ENCODE measurements around the gene ANKRD28.
"Not testable (repeated sequence)": the region's sequence is repeated elsewhere in the genome, so short reads cannot be mapped to it uniquely, and the experiment has no call there.

The ANKRD28 gene

GRCh38 chr3:15769256-15769915, 28.4 kb downstream of the ANKRD28 start:
- FAIRE-seq: no peak

GRCh38 chr3:15768421-15769255, 29.1 kb downstream of the ANKRD28 start:
- no peak for FAIRE-seq

GRCh38 chr3:15766406-15766805, 31.4 kb downstream of the ANKRD28 start:
- no peak for FAIRE-seq

- FAIRE-seq: no peak
Observed at GRCh38 chr3:15758295-15758694, 39.5 kb downstream of the ANKRD28 start.

- no peak for FAIRE-seq
Observed at GRCh38 chr3:15757824-15758223, 40.0 kb downstream of the ANKRD28 start.

- FAIRE-seq: no peak
Observed at GRCh38 chr3:15756505-15756904, 41.3 kb downstream of the ANKRD28 start.

GRCh38 chr3:15755780-15756179, 42.0 kb downstream of the ANKRD28 start:
- FAIRE-seq: no peak

- FAIRE-seq: no peak
Observed at GRCh38 chr3:15755181-15755580, 42.6 kb downstream of the ANKRD28 start.

- FAIRE-seq: no peak
Observed at GRCh38 chr3:15754047-15754446, 43.7 kb downstream of the ANKRD28 start.

GRCh38 chr3:15753056-15753710, 44.6 kb downstream of the ANKRD28 start:
- no peak for FAIRE-seq

- FAIRE-seq: no peak
Observed at GRCh38 chr3:15750879-15751278, 46.9 kb downstream of the ANKRD28 start.

- no peak for FAIRE-seq
Observed at GRCh38 chr3:15750143-15750542, 47.6 kb downstream of the ANKRD28 start.

GRCh38 chr3:15745896-15746295, 51.9 kb downstream of the ANKRD28 start:
- FAIRE-seq: not testable (repeated sequence)

GRCh38 chr3:15744176-15744575, 53.6 kb downstream of the ANKRD28 start:
- no peak for FAIRE-seq

GRCh38 chr3:15743587-15744009, 54.2 kb downstream of the ANKRD28 start:
- FAIRE-seq: no peak

- not testable (repeated sequence) for FAIRE-seq
Observed at GRCh38 chr3:15742236-15742635, 55.5 kb downstream of the ANKRD28 start.

- FAIRE-seq: not testable (repeated sequence)
Observed at GRCh38 chr3:15738616-15739005, 59.2 kb downstream of the ANKRD28 start.

GRCh38 chr3:15731024-15731423, 66.8 kb downstream of the ANKRD28 start:
- FAIRE-seq: no peak

- no peak for FAIRE-seq
Observed at GRCh38 chr3:15728766-15729165, 69.0 kb downstream of the ANKRD28 start.

- no peak for FAIRE-seq
Observed at GRCh38 chr3:15726881-15727280, 70.9 kb downstream of the ANKRD28 start.

GRCh38 chr3:15726043-15726442, 71.7 kb downstream of the ANKRD28 start:
- FAIRE-seq: no peak

- no peak for FAIRE-seq
Observed at GRCh38 chr3:15724446-15724845, 73.3 kb downstream of the ANKRD28 start.

GRCh38 chr3:15723624-15723884, 74.2 kb downstream of the ANKRD28 start:
- FAIRE-seq: no peak

Data from TTC549 (cell line).